ENCODE measurements around the gene DUSP7.

DUSP7 gene

GRCh38 chr3:52004906-52005395, 51.4 kb downstream of the DUSP7 start:
- no peak for DNase-seq

GRCh38 chr3:52004163-52004787, 52.1 kb downstream of the DUSP7 start:
- DNase-seq, result no peak

- no peak for DNase-seq
Observed at GRCh38 chr3:52002748-52003147, 53.6 kb downstream of the DUSP7 start.

GRCh38 chr3:52001443-52001974, 54.9 kb downstream of the DUSP7 start:
- peak; percentile 84 for DNase-seq

GRCh38 chr3:51999846-52000245, 56.5 kb downstream of the DUSP7 start:
- DNase-seq, result no peak

Data from CD4-positive, alpha-beta T cell treated with Interleukin-15 for 1 hour (primary cell).